WTC11 (cell line): ENCODE data around the gene BMP8B. TPM values are rescaled to one million over a fixed set of nuclear protein-coding genes. Genes with fewer than 3 reads are reported as not detected.

Source experiments
- ATAC-seq: fragments of 200-7000 bp; cut with Tn5 transposase; 2 replicates; pipeline ENCODE4 v1.10.0; 2021; ENCODE audit warnings: mild to moderate bottlenecking, moderate library complexity
- CTCF ChIA-PET: fragments of 300-600 bp; sonication (Branson Sonifier 250); formaldehyde crosslinking; loops from one replicate; lab custom pipeline; 2021; ENCODE audit warnings: antibody characterized with exemption; lab: Charles Lee
- POLR2A ChIA-PET: fragments of 350-600 bp; sonication (Branson Sonifier 250); formaldehyde crosslinking; loops from one replicate; lab custom pipeline; 2021; ENCODE audit warnings: antibody characterized with exemption; lab: Charles Lee
- DNase-seq: peaks from one replicate; pipeline ENCODE4 v3.0.0; 2021; ENCODE audit warnings: low spot score
- H3K27ac Mint-ChIP-seq: 2 replicates; pipeline ENCODE4 v1.8.0; 2021; ENCODE audit warnings: mixed read lengths
- H3K27me3 Mint-ChIP-seq: 2 replicates; pipeline ENCODE4 v1.8.0; 2021; ENCODE audit warnings: low read depth, mild to moderate bottlenecking, moderate library complexity, mixed read lengths
- H3K36me3 Mint-ChIP-seq: 2 replicates; pipeline ENCODE4 v1.8.0; 2021; ENCODE audit warnings: mixed read lengths
- H3K4me1 Mint-ChIP-seq: 2 replicates; pipeline ENCODE4 v1.8.0; 2022; ENCODE audit warnings: mixed read lengths
- H3K4me3 Mint-ChIP-seq: 2 replicates; pipeline ENCODE4 v1.8.0; 2021; ENCODE audit warnings: mild to moderate bottlenecking, moderate library complexity, mixed read lengths
- H3K9me3 Mint-ChIP-seq: 2 replicates; pipeline ENCODE4 v1.8.0; 2021; ENCODE audit warnings: mixed read lengths
- ATF1 ChIP-seq: sonication (generic); formaldehyde crosslinking; IDR thresholded peaks from 2 replicates; pipeline ENCODE4 v1.8.1; 2023; ENCODE audit warnings: mild to moderate bottlenecking, moderate library complexity, missing genetic modification reagents
- CBFB ChIP-seq: sonication (generic); formaldehyde crosslinking; IDR thresholded peaks from 2 replicates; pipeline ENCODE4 v1.8.1; 2022; ENCODE audit warnings: mild to moderate bottlenecking, low read depth, missing genetic modification reagents
- CREM ChIP-seq: sonication (generic); formaldehyde crosslinking; IDR thresholded peaks from 2 replicates; pipeline ENCODE4 v1.8.1; 2022; ENCODE audit warnings: mild to moderate bottlenecking, missing genetic modification reagents, moderate library complexity
- EMX1 ChIP-seq: fragments of 250-450 bp; sonication (Bioruptor Pico); IDR thresholded peaks from 2 replicates; pipeline ENCODE4 v1.8.0; 2021; ENCODE audit warnings: mild to moderate bottlenecking
- ETV6 ChIP-seq: sonication (generic); formaldehyde crosslinking; IDR thresholded peaks from 2 replicates; pipeline ENCODE4 v1.8.1; 2022; ENCODE audit warnings: mild to moderate bottlenecking, missing genetic modification reagents
- GRHL2 ChIP-seq: fragments of 250-450 bp; sonication (Bioruptor Pico); IDR thresholded peaks from 2 replicates; pipeline ENCODE4 v1.8.0; 2022; ENCODE audit warnings: mild to moderate bottlenecking, moderate library complexity; ENCODE audit not compliant: insufficient replicate concordance, severe bottlenecking
- GTF2I ChIP-seq: fragments of 250-450 bp; sonication (Bioruptor Pico); conservative IDR thresholded peaks from 2 replicates; pipeline ENCODE4 v1.4.0; 2021; ENCODE audit warnings: mild to moderate bottlenecking
- JAZF1 ChIP-seq: fragments of 250-450 bp; sonication (Bioruptor Pico); IDR thresholded peaks from 2 replicates; pipeline ENCODE4 v1.9.0; 2021; ENCODE audit warnings: moderate library complexity, mild to moderate bottlenecking, inconsistent platforms
- NFE2L1 ChIP-seq: sonication (generic); formaldehyde crosslinking; IDR thresholded peaks from 2 replicates; pipeline ENCODE4 v1.8.1; 2023; ENCODE audit warnings: missing genetic modification reagents
- NR3C1 ChIP-seq: sonication (generic); formaldehyde crosslinking; conservative IDR thresholded peaks from 2 replicates; pipeline ENCODE4 v1.8.1; 2023; ENCODE audit warnings: low read depth, mild to moderate bottlenecking, missing genetic modification reagents
- RELA ChIP-seq: sonication (generic); formaldehyde crosslinking; IDR thresholded peaks from 2 replicates; pipeline ENCODE4 v1.8.1; 2022; ENCODE audit warnings: missing genetic modification reagents, mild to moderate bottlenecking, borderline replicate concordance
- SP1 ChIP-seq: sonication (generic); formaldehyde crosslinking; conservative IDR thresholded peaks from 2 replicates; pipeline ENCODE4 v1.8.1; 2022; ENCODE audit warnings: missing genetic modification reagents
- ZNF317 ChIP-seq: sonication (generic); formaldehyde crosslinking; IDR thresholded peaks from 2 replicates; pipeline ENCODE4 v1.8.1; 2023; ENCODE audit warnings: low read depth, mild to moderate bottlenecking, moderate library complexity, missing genetic modification reagents, borderline replicate concordance
- total RNA-seq: library from RNA; stranded (reverse); gene quantifications from 3 replicates; pipeline ENCODE4 v1.2.3, GENCODE V29; 2021
- TF ChIP-seq, protein P1 (sequence below): fragments of 200-600 bp; IDR thresholded peaks from 2 replicates; pipeline ENCODE4 v1.8.0; 2022; ENCODE audit warnings: antibody characterized with exemption
- TF ChIP-seq, protein P2 (sequence below): sonication (generic); formaldehyde crosslinking; IDR thresholded peaks from 2 replicates; pipeline ENCODE4 v1.8.0; 2023; ENCODE audit warnings: missing genetic modification reagents
- TF ChIP-seq, protein P3 (sequence below): fragments of 250-450 bp; sonication (Bioruptor Pico); IDR thresholded peaks from 2 replicates; pipeline ENCODE4 v1.9.0; 2021; ENCODE audit warnings: mild to moderate bottlenecking
- TF ChIP-seq, protein P4 (sequence below): sonication (generic); formaldehyde crosslinking; IDR thresholded peaks from 2 replicates; pipeline ENCODE4 v1.8.1; 2023; ENCODE audit warnings: mild to moderate bottlenecking, missing genetic modification reagents, moderate library complexity
- TF ChIP-seq, protein P5 (sequence below): sonication (generic); formaldehyde crosslinking; IDR thresholded peaks from 2 replicates; pipeline ENCODE4 v1.8.0; 2022; ENCODE audit warnings: mild to moderate bottlenecking, missing genetic modification reagents

Gene BMP8B
- total RNA-seq, 1 experiment from 2014 or later = 0.74 TPM

DNA sequence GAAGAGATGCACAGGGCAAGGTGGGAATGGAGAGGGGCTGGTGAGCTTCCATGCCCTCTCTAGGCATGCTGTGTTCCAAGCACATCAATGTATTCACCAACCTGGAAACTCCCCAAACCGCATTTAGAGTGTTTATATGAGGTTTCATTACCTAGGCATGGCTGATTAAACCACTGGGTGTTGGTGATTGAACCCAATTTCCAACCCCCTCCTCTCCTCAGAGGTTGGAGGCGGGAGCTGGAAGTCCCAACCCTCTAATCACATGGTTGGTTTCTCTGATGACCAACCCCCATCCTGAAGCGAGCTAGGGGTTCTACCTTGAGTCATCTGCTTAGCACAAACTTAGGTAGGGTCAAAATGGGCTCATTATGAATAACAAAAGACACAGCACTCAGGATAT, 52.9 kb downstream of the BMP8B start (continued):
- TF ChIP-seq, protein P1, sequence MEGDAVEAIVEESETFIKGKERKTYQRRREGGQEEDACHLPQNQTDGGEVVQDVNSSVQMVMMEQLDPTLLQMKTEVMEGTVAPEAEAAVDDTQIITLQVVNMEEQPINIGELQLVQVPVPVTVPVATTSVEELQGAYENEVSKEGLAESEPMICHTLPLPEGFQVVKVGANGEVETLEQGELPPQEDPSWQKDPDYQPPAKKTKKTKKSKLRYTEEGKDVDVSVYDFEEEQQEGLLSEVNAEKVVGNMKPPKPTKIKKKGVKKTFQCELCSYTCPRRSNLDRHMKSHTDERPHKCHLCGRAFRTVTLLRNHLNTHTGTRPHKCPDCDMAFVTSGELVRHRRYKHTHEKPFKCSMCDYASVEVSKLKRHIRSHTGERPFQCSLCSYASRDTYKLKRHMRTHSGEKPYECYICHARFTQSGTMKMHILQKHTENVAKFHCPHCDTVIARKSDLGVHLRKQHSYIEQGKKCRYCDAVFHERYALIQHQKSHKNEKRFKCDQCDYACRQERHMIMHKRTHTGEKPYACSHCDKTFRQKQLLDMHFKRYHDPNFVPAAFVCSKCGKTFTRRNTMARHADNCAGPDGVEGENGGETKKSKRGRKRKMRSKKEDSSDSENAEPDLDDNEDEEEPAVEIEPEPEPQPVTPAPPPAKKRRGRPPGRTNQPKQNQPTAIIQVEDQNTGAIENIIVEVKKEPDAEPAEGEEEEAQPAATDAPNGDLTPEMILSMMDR = no peak
- TF ChIP-seq, protein P2, sequence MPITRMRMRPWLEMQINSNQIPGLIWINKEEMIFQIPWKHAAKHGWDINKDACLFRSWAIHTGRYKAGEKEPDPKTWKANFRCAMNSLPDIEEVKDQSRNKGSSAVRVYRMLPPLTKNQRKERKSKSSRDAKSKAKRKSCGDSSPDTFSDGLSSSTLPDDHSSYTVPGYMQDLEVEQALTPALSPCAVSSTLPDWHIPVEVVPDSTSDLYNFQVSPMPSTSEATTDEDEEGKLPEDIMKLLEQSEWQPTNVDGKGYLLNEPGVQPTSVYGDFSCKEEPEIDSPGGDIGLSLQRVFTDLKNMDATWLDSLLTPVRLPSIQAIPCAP (CRISPR knock-in tag) = no peak

DNA sequence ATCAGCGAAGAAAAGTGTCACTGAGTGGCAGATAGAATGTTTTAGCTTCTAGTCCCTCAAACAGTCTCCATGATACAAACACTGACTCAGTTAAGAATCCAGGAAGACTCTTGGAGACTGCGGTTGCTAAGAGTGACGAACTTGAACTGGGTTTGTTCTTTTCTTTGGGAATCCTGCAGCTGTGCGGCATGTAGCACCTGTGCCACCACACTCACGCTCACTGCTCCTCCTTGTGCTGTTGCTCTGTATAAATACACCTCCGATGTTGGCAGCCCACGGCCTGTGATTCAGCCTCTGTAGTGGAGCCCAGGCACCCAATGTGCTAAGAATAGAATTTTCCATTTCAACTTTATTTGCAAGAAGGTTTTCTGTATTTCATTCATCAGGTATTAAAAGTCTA, 55.5 kb downstream of the BMP8B start:
- Mint-ChIP-seq H3K4me1 (no peaks in the 10 kb centered on the region), H3K4me3 (no peak overlapping the region), H3K36me3 (no peaks in the 10 kb centered on the region), H3K27ac (no peak overlapping the region), H3K27me3 (peaks cover 100% of the 10 kb centered on the region), H3K9me3 (no peaks in the 10 kb centered on the region)
- ATAC-seq = no peak
- DNase-seq = no peak
- TF ChIP-seq ZNF317 (CRISPR knock-in tag) = no peak
- TF ChIP-seq GRHL2 (CRISPR knock-in tag) = no peak
- no peak for TF ChIP-seq SP1 (CRISPR knock-in tag)
- TF ChIP-seq, protein P3, sequence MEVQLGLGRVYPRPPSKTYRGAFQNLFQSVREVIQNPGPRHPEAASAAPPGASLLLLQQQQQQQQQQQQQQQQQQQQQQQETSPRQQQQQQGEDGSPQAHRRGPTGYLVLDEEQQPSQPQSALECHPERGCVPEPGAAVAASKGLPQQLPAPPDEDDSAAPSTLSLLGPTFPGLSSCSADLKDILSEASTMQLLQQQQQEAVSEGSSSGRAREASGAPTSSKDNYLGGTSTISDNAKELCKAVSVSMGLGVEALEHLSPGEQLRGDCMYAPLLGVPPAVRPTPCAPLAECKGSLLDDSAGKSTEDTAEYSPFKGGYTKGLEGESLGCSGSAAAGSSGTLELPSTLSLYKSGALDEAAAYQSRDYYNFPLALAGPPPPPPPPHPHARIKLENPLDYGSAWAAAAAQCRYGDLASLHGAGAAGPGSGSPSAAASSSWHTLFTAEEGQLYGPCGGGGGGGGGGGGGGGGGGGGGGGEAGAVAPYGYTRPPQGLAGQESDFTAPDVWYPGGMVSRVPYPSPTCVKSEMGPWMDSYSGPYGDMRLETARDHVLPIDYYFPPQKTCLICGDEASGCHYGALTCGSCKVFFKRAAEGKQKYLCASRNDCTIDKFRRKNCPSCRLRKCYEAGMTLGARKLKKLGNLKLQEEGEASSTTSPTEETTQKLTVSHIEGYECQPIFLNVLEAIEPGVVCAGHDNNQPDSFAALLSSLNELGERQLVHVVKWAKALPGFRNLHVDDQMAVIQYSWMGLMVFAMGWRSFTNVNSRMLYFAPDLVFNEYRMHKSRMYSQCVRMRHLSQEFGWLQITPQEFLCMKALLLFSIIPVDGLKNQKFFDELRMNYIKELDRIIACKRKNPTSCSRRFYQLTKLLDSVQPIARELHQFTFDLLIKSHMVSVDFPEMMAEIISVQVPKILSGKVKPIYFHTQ (CRISPR knock-in tag) = no peak
- TF ChIP-seq RELA (CRISPR knock-in tag) = no peak
- TF ChIP-seq ETV6 (CRISPR knock-in tag) = no peak
- TF ChIP-seq, protein P4, sequence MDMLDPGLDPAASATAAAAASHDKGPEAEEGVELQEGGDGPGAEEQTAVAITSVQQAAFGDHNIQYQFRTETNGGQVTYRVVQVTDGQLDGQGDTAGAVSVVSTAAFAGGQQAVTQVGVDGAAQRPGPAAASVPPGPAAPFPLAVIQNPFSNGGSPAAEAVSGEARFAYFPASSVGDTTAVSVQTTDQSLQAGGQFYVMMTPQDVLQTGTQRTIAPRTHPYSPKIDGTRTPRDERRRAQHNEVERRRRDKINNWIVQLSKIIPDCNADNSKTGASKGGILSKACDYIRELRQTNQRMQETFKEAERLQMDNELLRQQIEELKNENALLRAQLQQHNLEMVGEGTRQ (CRISPR knock-in tag) = no peak
- TF ChIP-seq CREM (CRISPR knock-in tag) = no peak
- no peak for TF ChIP-seq GTF2I (CRISPR knock-in tag)
- TF ChIP-seq CBFB = no peak
- TF ChIP-seq NR3C1 = no peak
- TF ChIP-seq NFE2L1 (CRISPR knock-in tag) = no peak
- TF ChIP-seq, protein P5, sequence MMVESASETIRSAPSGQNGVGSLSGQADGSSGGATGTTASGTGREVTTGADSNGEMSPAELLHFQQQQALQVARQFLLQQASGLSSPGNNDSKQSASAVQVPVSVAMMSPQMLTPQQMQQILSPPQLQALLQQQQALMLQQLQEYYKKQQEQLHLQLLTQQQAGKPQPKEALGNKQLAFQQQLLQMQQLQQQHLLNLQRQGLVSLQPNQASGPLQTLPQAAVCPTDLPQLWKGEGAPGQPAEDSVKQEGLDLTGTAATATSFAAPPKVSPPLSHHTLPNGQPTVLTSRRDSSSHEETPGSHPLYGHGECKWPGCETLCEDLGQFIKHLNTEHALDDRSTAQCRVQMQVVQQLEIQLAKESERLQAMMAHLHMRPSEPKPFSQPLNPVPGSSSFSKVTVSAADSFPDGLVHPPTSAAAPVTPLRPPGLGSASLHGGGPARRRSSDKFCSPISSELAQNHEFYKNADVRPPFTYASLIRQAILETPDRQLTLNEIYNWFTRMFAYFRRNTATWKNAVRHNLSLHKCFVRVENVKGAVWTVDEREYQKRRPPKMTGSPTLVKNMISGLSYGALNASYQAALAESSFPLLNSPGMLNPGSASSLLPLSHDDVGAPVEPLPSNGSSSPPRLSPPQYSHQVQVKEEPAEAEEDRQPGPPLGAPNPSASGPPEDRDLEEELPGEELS (CRISPR knock-in tag) = no peak
- TF ChIP-seq EMX1 (CRISPR knock-in tag) = no peak
- TF ChIP-seq JAZF1 (CRISPR knock-in tag) = no peak
- no peak for TF ChIP-seq ATF1 (CRISPR knock-in tag)
- CTCF ChIA-PET = no interaction called here
- POLR2A ChIA-PET = no interaction called here
